ENCODE results near the gene CYP19A1.

The CYP19A1 gene

DNA sequence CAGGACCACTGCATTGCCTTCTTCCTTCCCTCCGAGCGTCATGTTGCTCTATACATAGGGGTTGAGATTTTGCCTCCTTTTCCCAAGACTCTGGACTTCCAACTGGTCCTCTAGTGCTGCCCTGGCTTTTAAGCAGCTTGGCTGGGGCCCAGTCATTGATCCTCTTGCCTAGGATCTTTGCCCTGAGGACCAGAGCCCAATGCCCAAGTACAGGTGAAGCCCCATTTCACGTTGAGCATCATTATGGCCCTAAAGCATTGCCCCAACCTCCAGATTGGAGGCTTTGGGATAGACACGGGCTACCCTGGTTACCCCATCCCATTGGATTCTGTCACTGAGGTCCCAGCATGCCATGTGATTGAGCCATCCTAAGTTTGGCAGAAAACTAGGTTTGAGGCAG, 47.7 kb downstream of the CYP19A1 start:
- H3F3A ChIP-seq (ENCODE audit: control insufficient read depth, insufficient read depth), result no peaks in the 10 kb centered on the region
- TF ChIP-seq, protein P1, sequence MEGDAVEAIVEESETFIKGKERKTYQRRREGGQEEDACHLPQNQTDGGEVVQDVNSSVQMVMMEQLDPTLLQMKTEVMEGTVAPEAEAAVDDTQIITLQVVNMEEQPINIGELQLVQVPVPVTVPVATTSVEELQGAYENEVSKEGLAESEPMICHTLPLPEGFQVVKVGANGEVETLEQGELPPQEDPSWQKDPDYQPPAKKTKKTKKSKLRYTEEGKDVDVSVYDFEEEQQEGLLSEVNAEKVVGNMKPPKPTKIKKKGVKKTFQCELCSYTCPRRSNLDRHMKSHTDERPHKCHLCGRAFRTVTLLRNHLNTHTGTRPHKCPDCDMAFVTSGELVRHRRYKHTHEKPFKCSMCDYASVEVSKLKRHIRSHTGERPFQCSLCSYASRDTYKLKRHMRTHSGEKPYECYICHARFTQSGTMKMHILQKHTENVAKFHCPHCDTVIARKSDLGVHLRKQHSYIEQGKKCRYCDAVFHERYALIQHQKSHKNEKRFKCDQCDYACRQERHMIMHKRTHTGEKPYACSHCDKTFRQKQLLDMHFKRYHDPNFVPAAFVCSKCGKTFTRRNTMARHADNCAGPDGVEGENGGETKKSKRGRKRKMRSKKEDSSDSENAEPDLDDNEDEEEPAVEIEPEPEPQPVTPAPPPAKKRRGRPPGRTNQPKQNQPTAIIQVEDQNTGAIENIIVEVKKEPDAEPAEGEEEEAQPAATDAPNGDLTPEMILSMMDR (IDR thresholded peaks at IDR 0.05; ENCODE audit: low read depth, low read length, poor library complexity, severe bottlenecking), result no peak
- no peak for TF ChIP-seq EZH2phosphoT487 (IDR thresholded peaks at IDR 0.05; ENCODE audit: borderline replicate concordance, low read length)
- no peak overlapping the region for H3K27ac ChIP-seq (ENCODE audit: low read depth, low read length)
- no peak overlapping the region for H3K4me2 ChIP-seq (ENCODE audit: low read length)
- no peaks in the 10 kb centered on the region for H3K27me3 ChIP-seq (ENCODE audit: control insufficient read depth, low read length)
- no peaks in the 10 kb centered on the region for H3K4me1 ChIP-seq (ENCODE audit: control insufficient read depth, low read length)
- no peaks in the 10 kb centered on the region for H3K9me2 ChIP-seq (replicated peaks; ENCODE audit: control insufficient read depth, low read length)
- no peaks in the 10 kb centered on the region for H3K36me3 ChIP-seq (ENCODE audit: control insufficient read depth, low read length)
- no peaks in the 10 kb centered on the region for H3K9me3 ChIP-seq (ENCODE audit: control insufficient read depth, insufficient read depth, low read length)
- no peak overlapping the region for H3K4me3 ChIP-seq (ENCODE audit: low read length)
- no peaks in the 10 kb centered on the region for H4K20me1 ChIP-seq (ENCODE audit: control insufficient read depth, insufficient read depth, low read depth, low read length)
- no peaks in the 10 kb centered on the region for H3K79me2 ChIP-seq (ENCODE audit: control insufficient read depth, low read length)

DNA sequence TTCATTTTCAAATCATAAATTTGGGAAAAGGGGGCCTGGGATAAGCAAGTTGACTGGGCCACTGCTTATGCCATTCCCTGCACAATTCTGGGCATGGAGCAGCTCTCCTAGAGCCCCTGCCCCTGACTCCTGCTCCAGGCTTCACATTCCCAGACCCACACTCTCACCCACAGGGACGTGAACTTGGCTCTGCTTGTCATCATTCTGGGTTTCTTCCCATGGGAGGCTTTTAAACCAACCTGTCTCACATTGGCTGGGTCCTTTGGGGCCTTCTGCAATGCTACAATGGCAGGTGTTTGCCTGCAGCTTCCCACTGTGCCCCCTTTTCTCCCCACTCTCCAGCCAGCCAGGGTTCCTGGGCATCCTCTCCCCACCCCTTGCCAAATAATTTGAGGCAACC, 49.1 kb downstream of the CYP19A1 start:
- no peaks in the 10 kb centered on the region for H4K20me1 ChIP-seq (ENCODE audit: control insufficient read depth, insufficient read depth, low read depth, low read length)
- H3K4me1 ChIP-seq (ENCODE audit: control insufficient read depth, low read length), result no peaks in the 10 kb centered on the region
- no peak overlapping the region for H3K4me3 ChIP-seq (ENCODE audit: low read length)
- H3F3A ChIP-seq (ENCODE audit: control insufficient read depth, insufficient read depth), result no peaks in the 10 kb centered on the region
- no peak overlapping the region for H3K4me2 ChIP-seq (ENCODE audit: low read length)
- no peaks in the 10 kb centered on the region for H3K27me3 ChIP-seq (ENCODE audit: control insufficient read depth, low read length)
- no peak overlapping the region for H3K27ac ChIP-seq (ENCODE audit: low read depth, low read length)
- TF ChIP-seq, protein P1 (IDR thresholded peaks at IDR 0.05; ENCODE audit: low read depth, low read length, poor library complexity, severe bottlenecking), result no peak
- no peak for TF ChIP-seq EZH2phosphoT487 (IDR thresholded peaks at IDR 0.05; ENCODE audit: borderline replicate concordance, low read length)
- H3K9me3 ChIP-seq (ENCODE audit: control insufficient read depth, insufficient read depth, low read length), result no peaks in the 10 kb centered on the region
- H3K36me3 ChIP-seq (ENCODE audit: control insufficient read depth, low read length), result no peaks in the 10 kb centered on the region
- H3K79me2 ChIP-seq (ENCODE audit: control insufficient read depth, low read length), result no peaks in the 10 kb centered on the region
- no peaks in the 10 kb centered on the region for H3K9me2 ChIP-seq (replicated peaks; ENCODE audit: control insufficient read depth, low read length)

DNA sequence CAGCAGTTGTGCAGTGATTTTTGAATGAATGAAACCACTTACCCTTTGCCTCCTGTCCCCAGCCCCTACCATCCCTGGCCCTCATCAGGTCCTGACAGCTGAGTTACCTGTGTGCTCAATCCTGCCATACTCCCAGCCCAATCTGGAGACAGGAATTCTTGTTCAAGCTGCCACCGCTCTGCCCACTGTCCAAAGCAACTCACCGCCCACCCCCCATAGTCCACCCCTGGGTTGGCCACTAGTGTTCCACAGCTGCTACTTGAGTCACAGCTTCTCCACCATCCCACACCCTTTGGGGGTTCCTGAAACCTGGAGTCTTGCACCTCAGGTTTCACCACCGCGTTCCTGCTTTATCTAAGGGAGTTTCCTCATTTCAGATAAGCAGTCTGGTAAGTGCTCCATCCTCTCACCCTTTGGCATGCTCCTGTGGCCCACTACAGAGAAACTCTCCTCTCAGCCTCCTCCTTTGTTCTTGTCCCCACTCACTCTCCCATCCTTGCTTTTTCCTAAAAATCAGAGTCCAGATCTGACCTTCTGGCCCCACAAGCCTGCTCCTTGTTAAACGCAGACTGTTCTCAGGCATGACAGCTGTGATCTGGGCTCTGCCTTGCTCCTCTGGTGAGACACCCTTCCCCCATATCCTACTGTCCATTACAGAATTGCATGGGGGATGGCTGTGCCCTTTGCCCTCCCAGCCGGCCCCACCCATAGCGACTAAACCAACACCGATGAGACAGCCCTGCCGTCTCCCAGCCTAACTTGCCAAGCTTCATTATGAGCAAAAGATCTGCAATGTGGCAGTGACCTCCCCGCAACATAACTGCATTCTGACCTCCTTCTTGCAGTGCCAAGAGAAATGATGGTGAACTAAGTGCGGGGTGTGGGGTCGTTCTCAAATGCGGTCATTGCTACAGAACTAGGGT, 50.0 kb downstream of the CYP19A1 start:
- no peaks in the 10 kb centered on the region for H3K36me3 ChIP-seq (ENCODE audit: control insufficient read depth, low read length)
- H3K4me3 ChIP-seq (ENCODE audit: low read length), result no peak overlapping the region
- H4K20me1 ChIP-seq (ENCODE audit: control insufficient read depth, insufficient read depth, low read depth, low read length), result no peaks in the 10 kb centered on the region
- no peaks in the 10 kb centered on the region for H3K9me3 ChIP-seq (ENCODE audit: control insufficient read depth, insufficient read depth, low read length)
- no peak overlapping the region for H3K4me2 ChIP-seq (ENCODE audit: low read length)
- H3K27me3 ChIP-seq (ENCODE audit: control insufficient read depth, low read length), result no peaks in the 10 kb centered on the region
- no peak for TF ChIP-seq EZH2phosphoT487 (IDR thresholded peaks at IDR 0.05; ENCODE audit: borderline replicate concordance, low read length)
- TF ChIP-seq, protein P1 (IDR thresholded peaks at IDR 0.05; ENCODE audit: low read depth, low read length, poor library complexity, severe bottlenecking), result no peak
- no peaks in the 10 kb centered on the region for H3K79me2 ChIP-seq (ENCODE audit: control insufficient read depth, low read length)
- H3F3A ChIP-seq (ENCODE audit: control insufficient read depth, insufficient read depth), result no peaks in the 10 kb centered on the region
- H3K9me2 ChIP-seq (replicated peaks; ENCODE audit: control insufficient read depth, low read length), result no peaks in the 10 kb centered on the region
- no peak overlapping the region for H3K27ac ChIP-seq (ENCODE audit: low read depth, low read length)
- H3K4me1 ChIP-seq (ENCODE audit: control insufficient read depth, low read length), result no peaks in the 10 kb centered on the region
